Naive thymus-derived CD8-positive, alpha-beta T cell (primary cell): ENCODE measurements around the gene CACNA1F. TPM values are rescaled to one million over a fixed set of nuclear protein-coding genes. Genes with fewer than 3 reads are reported as not detected.

Source experiments
- ATAC-seq, 2 donors: fragments of 150-1000 bp; cut with Tn5 transposase in 1 of 2; sonication (Bioruptor Pico), chemical (Tn5 transposase) in 1 of 2; 1 replicate in 1 of 2; 2 replicates in 1 of 2; pipeline ENCODE4 v1.10.0; 2021; ENCODE audit warnings: mild to moderate bottlenecking in 2 of 2, moderate library complexity in 2 of 2
- POLR2A ChIA-PET: fragments of 350-600 bp; sonication (Branson Sonifier 250); formaldehyde crosslinking; loops from one replicate; lab custom pipeline; 2021; ENCODE audit warnings: antibody characterized with exemption; lab: Charles Lee
- DNase-seq, 10 donors: peaks; one replicate each; pipeline versions ENCODE4 v3.0.0 to v3.0.0-alpha.2; 2020 to 2022
- H3K27ac Mint-ChIP-seq, 10 donors: one replicate each; pipeline ENCODE4 v1.8.0; 2020 to 2022; ENCODE audit warnings: mild to moderate bottlenecking in 10 of 10, mixed read lengths in 10 of 10, moderate library complexity in 4 of 10, inconsistent platforms in 1 of 10
- H3K27me3 Mint-ChIP-seq, 5 donors: one replicate each; pipeline ENCODE4 v1.8.0; 2021 to 2022; ENCODE audit warnings: mixed read lengths in 5 of 5
- H3K36me3 Mint-ChIP-seq, 3 donors: one replicate each; pipeline ENCODE4 v1.8.0; 2020 to 2022; ENCODE audit warnings: mixed read lengths in 3 of 3, mild to moderate bottlenecking in 2 of 3, inconsistent platforms in 1 of 3
- H3K4me1 Mint-ChIP-seq, 4 donors: one replicate each; pipeline ENCODE4 v1.8.0; 2021 to 2022; ENCODE audit warnings: mixed read lengths in 4 of 4
- H3K4me3 Mint-ChIP-seq, 10 donors: one replicate each; pipeline ENCODE4 v1.8.0; 2020 to 2022; ENCODE audit warnings: mild to moderate bottlenecking in 10 of 10, mixed read lengths in 10 of 10, moderate library complexity in 6 of 10, inconsistent platforms in 1 of 10
- H3K9me3 Mint-ChIP-seq, 9 donors: one replicate each; pipeline ENCODE4 v1.8.0; 2020 to 2022; ENCODE audit warnings: mixed read lengths in 9 of 9, mild to moderate bottlenecking in 3 of 9, inconsistent platforms in 1 of 9, moderate library complexity in 1 of 9
- polyA plus RNA-seq, 3 donors: library from polyadenylated mRNA; unstranded; fragments of 300-500 nt; fragmentation: Illumina TruSeq; gene quantifications; one replicate each; pipeline ENCODE4 v1.2.3, GENCODE V29; 2021
- total RNA-seq, 8 experiments: library from RNA in 2 of 8; stranded (reverse) in 2 of 8; gene quantifications; one replicate each; pipeline ENCODE4 v1.2.3 and lab custom pipeline; 2021 to 2026

The CACNA1F gene
- total and polyA plus RNA-seq, 5 experiments from 2014 or later, result 0.02 to 3.8 (median 3.6) TPM; not detected in 2

DNA sequence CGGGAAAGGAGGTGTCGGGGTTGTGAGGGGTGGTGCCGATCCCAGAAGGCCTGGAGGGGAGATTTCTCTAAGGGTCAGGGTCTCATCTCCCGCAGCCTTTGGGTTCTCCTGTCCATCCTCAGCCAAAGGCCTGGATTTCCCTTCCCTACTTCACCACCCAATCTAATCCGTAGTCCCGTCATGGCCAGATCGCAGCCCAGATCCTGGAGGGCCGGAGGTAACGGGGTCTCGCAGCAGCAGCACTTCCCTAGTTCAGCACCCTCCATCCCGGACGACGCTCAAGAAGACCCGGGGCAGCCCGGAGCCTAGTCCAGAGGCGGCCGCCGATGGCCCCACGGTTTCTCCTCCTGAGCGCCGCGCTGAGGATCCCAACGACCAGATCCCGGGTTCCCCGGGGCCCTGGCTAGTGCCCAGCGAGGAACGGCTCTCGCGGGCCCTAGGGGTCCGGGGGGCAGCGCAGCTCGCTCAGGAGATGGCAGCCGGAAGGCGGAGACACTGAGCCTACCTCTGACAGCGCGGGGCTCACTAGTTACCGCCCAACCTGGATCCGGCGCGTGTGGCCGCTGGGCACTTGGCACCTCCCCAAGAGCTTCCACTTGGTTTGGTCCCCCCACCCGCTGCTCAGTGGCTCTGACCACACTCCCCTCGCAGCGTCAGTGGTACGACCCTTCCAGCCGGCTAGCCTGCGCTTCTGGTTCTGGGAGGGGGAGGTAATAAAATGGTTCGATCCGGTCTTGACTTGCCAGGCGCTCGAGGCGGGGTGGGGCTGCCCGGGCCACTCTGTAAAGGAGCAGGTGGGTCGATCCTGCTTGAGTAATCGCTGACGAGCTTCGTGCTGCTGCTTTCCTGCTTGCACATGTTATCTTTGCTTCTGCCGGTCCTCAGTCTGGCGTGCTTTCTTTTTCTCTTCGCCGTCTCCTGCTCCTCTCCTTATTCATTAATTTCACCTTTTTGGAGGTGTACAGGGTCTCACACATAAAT lies 66.9 kb downstream of the CACNA1F start:
- Mint-ChIP-seq H3K36me3 (no peaks in the 10 kb centered on the region), H3K9me3 (no peaks in the 10 kb centered on the region), H3K4me3 (peak overlapping the region; percentile 82 to 92 (median 86)), H3K4me1 (peaks cover 15 to 36% (median 31%) of the 10 kb centered on the region in 4 donors), H3K27me3 (no peaks in the 10 kb centered on the region), H3K27ac (peak overlapping the region; percentile 78 to 97 (median 94))
- POLR2A ChIA-PET, result interaction anchor here (0.7 to 2.3 kb wide), 8 partner anchors 11 to 713 kb away, joined by 3 to 21 read pairs (median 4); partner anchors contain the start of genes OTUD5, PPP1R3F, PRICKLE3 and USP27X
- peak; percentile 53 to 84 (median 66) for DNase-seq
- peak; percentile 60 to 77 for ATAC-seq

DNA sequence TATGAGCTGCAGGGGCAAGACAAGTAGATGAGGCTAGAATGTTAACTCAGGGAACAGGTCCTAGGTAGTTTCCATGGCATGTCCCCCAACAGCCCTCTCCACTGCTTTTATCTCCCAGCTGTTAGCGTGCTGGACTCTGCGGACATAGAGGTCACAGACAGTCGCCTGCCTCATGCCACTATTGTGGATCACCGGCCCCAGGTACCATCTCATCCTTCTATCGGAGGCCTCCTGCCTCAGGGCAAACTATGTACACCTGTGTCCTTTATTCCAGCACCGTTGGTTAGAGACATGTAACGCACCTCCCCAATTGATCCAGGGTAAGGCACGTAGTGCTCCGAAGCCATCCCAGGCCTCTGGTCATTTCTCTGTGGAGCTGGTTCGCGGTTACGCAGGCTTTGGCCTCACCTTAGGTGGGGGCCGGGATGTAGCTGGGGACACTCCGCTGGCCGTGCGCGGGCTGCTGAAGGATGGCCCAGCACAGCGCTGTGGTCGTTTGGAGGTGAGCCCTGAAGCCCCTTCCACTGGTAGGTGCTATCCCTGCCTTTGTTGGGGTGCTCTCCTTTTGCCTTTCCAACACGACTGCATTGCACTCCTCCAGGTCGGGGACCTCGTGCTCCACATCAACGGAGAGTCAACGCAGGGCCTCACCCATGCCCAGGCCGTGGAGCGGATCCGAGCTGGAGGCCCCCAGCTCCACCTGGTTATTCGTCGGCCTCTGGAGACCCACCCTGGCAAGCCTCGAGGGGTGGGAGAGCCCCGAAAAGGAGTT lies 68.4 kb downstream of the CACNA1F start:
- ATAC-seq (no peak), DNase-seq (no peak)
- H3K4me3 Mint-ChIP-seq, result peak overlapping the region; percentile 29 to 86 (median 80)
- peak overlapping the region in 9 of 10 donors; percentile 31 to 94 (median 92) for H3K27ac Mint-ChIP-seq
- POLR2A ChIA-PET, result interaction anchor here (0.6 to 1.5 kb wide), 5 partner anchors 9 to 454 kb away, joined by 3 read pairs; partner anchors contain the start of gene GPKOW
- no peaks in the 10 kb centered on the region for H3K27me3 Mint-ChIP-seq
- H3K9me3 Mint-ChIP-seq, result no peaks in the 10 kb centered on the region
- no peaks in the 10 kb centered on the region for H3K36me3 Mint-ChIP-seq
- H3K4me1 Mint-ChIP-seq, result peaks cover 15 to 36% (median 31%) of the 10 kb centered on the region in 4 donors

DNA sequence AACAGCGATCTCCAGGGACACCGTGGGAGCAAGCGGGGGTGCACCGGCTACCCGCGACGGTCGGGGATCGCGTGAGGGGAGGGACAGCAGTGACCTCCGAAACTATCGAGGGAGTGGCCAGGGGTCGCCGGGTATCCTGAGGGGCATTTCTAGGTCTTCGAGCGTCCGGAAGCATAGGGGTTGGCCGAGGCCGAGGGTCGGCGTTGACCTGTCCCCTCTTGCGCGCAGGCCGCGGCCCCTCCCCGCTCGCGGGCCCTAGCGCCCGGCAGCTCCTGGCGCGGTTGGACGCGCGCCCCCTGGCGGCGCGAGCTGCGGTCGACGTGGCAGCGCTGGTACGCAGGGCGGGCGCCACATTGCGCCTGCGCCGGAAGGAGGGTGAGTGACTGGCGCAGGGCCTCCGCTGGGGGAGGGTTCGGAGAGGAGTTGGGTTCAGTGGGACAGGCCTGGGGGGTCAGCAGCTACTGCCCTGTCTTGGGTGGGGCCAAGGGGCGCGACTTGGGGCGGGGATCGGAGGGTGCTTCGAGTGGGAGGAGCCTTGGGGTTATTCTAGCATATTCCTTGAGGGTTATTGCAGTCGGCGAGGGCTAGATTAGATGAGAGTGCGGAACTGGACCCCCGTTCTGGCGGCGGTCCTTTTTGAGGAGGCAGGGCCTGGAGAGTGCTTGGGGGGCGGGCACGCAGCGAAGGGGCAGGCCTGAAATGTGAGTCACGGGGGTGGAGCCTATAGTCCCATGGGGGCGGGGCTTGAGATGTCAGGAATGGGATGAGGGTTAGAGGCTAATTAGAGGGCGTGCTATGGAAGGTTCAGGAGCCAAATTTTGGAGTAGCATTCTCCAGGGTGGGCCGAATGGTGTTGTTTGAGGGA lies 69.4 kb downstream of the CACNA1F start:
- peak overlapping the region; percentile 77 to 86 (median 80) for H3K4me3 Mint-ChIP-seq

DNA sequence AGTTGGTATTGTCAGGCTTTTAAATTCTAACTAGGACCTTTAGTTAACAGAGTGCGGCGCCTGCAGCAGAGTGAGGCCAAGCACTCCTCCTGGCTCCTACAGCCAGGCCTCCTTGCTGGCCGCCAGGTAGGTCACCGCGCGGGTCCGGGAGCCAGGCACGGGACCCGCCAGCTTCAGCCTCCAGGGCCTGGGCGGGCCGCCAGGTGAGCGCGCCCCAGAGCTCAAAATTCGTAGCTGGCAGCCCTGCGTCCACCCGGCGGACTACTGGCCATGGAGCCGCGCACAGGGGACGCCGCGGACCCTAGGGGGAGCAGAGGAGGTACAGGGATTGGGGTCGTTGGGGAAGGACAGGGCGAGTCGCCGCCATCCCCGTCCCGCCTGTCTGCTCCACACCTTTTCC lies 70.5 kb downstream of the CACNA1F start, which contains the start of gene MAGIX:
TSS of gene MAGIX (plus strand) at position 139 of the 400 bp plus-strand sequence. CDS start at position 271, 132 bp downstream.
- no peaks in the 10 kb centered on the region for H3K36me3 Mint-ChIP-seq
- H3K4me1 Mint-ChIP-seq, result peaks cover 12 to 32% (median 21%) of the 10 kb centered on the region in 4 donors
- DNase-seq, result no peak
- H3K27ac Mint-ChIP-seq, result peak within 1 kb of the TSS; percentile 25 to 93 (median 79)
- H3K27me3 Mint-ChIP-seq, result no peaks in the 10 kb centered on the region
- H3K9me3 Mint-ChIP-seq, result no peaks in the 10 kb centered on the region
- no peak for ATAC-seq
- H3K4me3 Mint-ChIP-seq, result peak within 1 kb of the TSS; percentile 60 to 86 (median 76)
- POLR2A ChIA-PET, result interaction anchor here (0.6 to 1.3 kb wide), 2 partner anchors 10 to 94 kb away, joined by 3 to 4 read pairs; no protein-coding TSS in a partner anchor

More for the DNA sequence above, 69.4 kb downstream of the CACNA1F start:
- Mint-ChIP-seq H3K9me3 (no peaks in the 10 kb centered on the region), H3K36me3 (no peaks in the 10 kb centered on the region), H3K27ac (peak overlapping the region; percentile 80 to 94 (median 92)), H3K4me1 (peaks cover 15 to 36% (median 27%) of the 10 kb centered on the region in 4 donors), H3K27me3 (no peaks in the 10 kb centered on the region)
- DNase-seq (peak; percentile 68 to 88 (median 78)), ATAC-seq (peak; percentile 63 to 66)
- POLR2A ChIA-PET, result interaction anchor here (0.9 to 1.5 kb wide), 6 partner anchors 8 to 107 kb away, joined by 3 to 4 read pairs (median 3); partner anchors contain the start of genes GPKOW and WDR45

DNA sequence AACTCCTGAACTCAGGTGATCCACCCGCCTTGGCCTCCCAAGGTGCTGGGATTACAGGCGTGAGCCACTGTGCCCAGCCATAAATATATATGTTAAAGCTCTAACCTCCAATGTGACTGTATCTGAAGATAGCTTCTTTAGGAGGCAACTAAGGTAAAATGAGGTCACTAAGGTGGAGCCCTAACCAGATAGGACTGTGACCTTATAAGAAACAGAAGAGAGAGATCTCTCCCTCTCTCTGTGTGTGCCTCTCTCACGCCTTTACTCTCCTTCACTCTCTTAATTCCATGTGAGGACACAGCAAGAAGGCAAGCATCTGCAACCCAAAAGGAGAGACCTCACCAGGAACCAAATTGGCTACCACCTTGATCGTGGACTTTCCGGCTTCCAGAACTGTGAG lies 71.5 kb downstream of the CACNA1F start:
- ATAC-seq (no peak), DNase-seq (no peak)
- peaks cover 8 to 23% (median 15%) of the 10 kb centered on the region in 4 donors for H3K4me1 Mint-ChIP-seq
- peak overlapping the region in 2 of 10 donors; percentile 15 to 21 for H3K4me3 Mint-ChIP-seq
- peak overlapping the region in 2 of 10 donors; percentile 40 to 78 for H3K27ac Mint-ChIP-seq
- POLR2A ChIA-PET, result no interaction called here
- H3K9me3 Mint-ChIP-seq, result no peaks in the 10 kb centered on the region
- no peaks in the 10 kb centered on the region for H3K36me3 Mint-ChIP-seq
- no peaks in the 10 kb centered on the region for H3K27me3 Mint-ChIP-seq

DNA sequence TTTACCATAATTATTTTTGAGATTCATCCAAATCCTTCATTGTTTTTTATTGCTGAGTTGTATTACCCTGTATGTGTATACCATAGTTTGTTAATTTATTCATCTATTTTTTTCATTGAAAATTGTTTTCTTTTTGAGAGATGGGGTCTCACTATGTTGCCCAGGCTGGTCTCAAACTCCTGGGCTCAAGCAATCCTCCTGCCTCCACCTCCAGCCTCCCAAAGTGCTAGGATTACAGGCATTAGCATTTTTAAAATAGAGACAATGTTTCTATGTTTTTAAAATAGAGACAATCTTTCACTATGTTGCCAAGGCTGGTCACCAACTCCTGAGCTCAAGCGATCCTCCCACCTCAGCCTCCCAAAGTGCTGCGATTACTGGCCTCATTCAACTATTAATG lies 72.2 kb downstream of the CACNA1F start:
- POLR2A ChIA-PET, result no interaction called here
- DNase-seq (no peak), ATAC-seq (no peak)
- Mint-ChIP-seq H3K9me3 (peaks cover 0 to 2% (median 0%) of the 10 kb centered on the region in 9 donors), H3K4me1 (peaks cover 6 to 26% (median 14%) of the 10 kb centered on the region in 4 donors), H3K4me3 (no peak overlapping the region), H3K36me3 (no peaks in the 10 kb centered on the region), H3K27ac (no peak overlapping the region), H3K27me3 (no peaks in the 10 kb centered on the region)

DNA sequence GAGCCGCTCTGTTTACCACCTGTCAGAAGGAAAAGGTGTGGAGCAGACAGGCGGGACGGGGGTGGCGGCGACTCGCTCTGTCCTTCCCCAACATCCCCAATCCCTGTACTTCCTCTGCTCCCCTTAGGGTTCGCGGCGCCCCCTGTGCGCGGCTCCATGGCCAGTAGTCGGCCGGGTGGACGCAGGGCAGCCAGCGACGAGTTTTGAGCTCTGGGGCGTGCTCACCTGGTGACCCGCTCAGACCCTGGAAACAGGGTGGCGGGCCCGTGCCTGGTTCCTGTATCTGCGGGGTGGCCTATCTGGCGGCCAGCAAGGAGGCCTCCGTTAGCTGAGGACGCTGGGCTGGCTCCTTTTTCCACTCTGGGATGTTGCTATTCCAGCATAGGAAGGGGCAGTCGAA lies 75.9 kb downstream of the CACNA1F start:
- peaks cover 11 to 20% (median 15%) of the 10 kb centered on the region in 4 donors for H3K4me1 Mint-ChIP-seq
- POLR2A ChIA-PET, result interaction anchor here (0.6 kb wide), 1 partner anchor 17 kb away, joined by 8 read pairs; no protein-coding TSS in a partner anchor
- DNase-seq (no peak), ATAC-seq (no peak)
- peak overlapping the region in 5 of 10 donors; percentile 10 to 100 (median 45) for H3K4me3 Mint-ChIP-seq
- no peaks in the 10 kb centered on the region for H3K27me3 Mint-ChIP-seq
- peaks cover 0 to 2% (median 0%) of the 10 kb centered on the region in 3 donors for H3K36me3 Mint-ChIP-seq
- H3K9me3 Mint-ChIP-seq, result peaks cover 0 to 2% (median 0%) of the 10 kb centered on the region in 9 donors
- H3K27ac Mint-ChIP-seq, result peak overlapping the region in 1 of 10 donors; percentile 65

DNA sequence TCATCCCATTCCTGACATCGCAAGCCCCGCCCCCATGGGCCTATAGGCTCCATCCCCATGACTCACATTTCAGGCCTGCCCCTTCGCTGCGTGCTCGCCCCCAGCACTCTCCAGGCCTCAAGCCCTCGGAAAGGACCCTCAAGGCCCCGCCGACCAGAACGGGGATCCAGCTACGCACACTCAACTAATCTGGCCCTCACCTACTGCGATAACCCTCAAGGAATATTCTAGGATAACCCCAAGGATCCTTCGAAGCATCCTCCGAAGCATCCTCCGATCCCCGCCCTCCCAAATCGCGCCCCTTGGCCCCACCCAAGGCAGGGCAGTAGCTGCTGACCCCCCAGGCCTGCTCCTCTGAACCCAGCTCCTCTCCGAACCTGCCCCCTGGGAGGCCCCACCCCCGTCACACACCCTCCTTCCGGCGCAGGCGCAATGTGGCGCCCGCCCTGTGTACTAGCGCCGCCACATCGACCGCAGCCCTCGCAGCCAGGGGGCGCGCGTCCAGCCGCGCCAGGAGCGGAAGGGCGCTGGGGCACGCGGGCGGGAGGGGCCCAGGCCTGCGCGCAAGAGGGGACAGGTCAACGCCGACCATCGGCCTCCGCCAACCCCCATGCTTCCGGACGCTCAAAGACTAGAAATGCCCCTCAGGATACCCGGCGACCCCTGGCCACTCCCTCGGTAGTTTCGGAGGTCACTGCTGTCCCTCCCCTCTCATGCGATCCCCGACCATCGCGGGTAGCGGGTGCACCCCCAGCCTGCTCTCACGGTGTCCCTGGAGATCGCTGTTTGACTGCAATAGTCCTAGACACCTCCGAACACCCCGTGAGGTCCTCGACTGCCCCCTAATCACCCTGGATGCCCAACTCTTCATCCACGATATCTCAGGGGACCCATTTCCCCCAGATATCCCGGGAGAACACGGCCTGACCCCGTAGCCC lies 77.0 kb downstream of the CACNA1F start:
- H3K27me3 Mint-ChIP-seq, result no peaks in the 10 kb centered on the region
- peaks cover 0 to 2% (median 0%) of the 10 kb centered on the region in 9 donors for H3K9me3 Mint-ChIP-seq
- peaks cover 0 to 2% (median 0%) of the 10 kb centered on the region in 3 donors for H3K36me3 Mint-ChIP-seq
- H3K27ac Mint-ChIP-seq, result peak overlapping the region; percentile 90 to 99 (median 97)
- DNase-seq (peak; percentile 76 to 93 (median 83)), ATAC-seq (peak; percentile 93 to 95)
- H3K4me1 Mint-ChIP-seq, result peaks cover 11 to 20% (median 15%) of the 10 kb centered on the region in 4 donors
- POLR2A ChIA-PET, result interaction anchor here (0.5 to 2.3 kb wide), 13 partner anchors 8 to 154 kb away, joined by 3 to 21 read pairs (median 4); partner anchors contain the start of genes GPKOW, GRIPAP1, PPP1R3F and WDR45
- peak overlapping the region; percentile 91 to 100 (median 96) for H3K4me3 Mint-ChIP-seq

DNA sequence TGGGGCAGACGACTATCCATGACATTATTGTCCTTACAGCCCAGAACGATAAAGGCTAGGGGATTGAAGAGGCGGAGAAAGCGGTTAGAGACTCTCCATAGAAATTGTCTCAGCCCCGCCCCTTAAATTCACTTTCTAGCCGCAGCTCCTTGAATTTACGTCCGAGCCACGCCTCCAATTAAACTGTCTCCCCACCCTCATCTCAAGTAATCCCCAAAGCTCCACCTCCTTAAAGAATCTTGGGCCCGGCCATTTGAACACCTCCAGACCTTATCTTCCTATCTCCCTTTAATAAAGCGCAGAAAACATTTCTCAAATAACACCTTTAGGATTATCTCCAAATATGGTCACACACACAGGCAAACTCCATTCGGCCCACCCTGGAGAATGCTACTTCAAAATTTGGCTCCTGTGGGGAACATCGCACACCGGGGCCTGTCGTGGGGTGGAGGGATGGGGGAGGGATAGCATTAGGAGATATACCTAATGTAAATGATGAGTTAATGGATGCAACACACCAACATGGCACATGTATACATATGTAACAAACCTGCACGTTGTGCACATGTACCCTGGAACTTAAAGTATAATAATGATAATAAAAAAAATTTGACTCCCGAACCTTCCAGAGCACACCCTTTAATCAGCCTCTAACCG lies 77.8 kb downstream of the CACNA1F start:
- peak overlapping the region; percentile 90 to 99 (median 97) for H3K27ac Mint-ChIP-seq
- peaks cover 13 to 20% (median 15%) of the 10 kb centered on the region in 4 donors for H3K4me1 Mint-ChIP-seq
- peaks cover 0 to 2% (median 0%) of the 10 kb centered on the region in 3 donors for H3K36me3 Mint-ChIP-seq
- H3K27me3 Mint-ChIP-seq, result no peaks in the 10 kb centered on the region
- H3K9me3 Mint-ChIP-seq, result peaks cover 0 to 2% (median 0%) of the 10 kb centered on the region in 9 donors
- DNase-seq (peak in 4 of 10 donors; percentile 13 to 39 (median 22)), ATAC-seq (peak in 1 of 2 donors; percentile 18)
- peak overlapping the region; percentile 91 to 100 (median 96) for H3K4me3 Mint-ChIP-seq
- POLR2A ChIA-PET, result interaction anchor here (0.5 to 2.3 kb wide), 15 partner anchors 9 to 154 kb away, joined by 3 to 21 read pairs (median 4); partner anchors contain the start of genes GPKOW, GRIPAP1, PPP1R3F and WDR45
